ENCODE measurements around the gene SRGAP3. TPM values are rescaled to one million over a fixed set of nuclear protein-coding genes. Genes with fewer than 3 reads are reported as not detected.

The SRGAP3 gene
- total RNA-seq, 1 experiment from 2014 or later, result 7.6 TPM

DNA sequence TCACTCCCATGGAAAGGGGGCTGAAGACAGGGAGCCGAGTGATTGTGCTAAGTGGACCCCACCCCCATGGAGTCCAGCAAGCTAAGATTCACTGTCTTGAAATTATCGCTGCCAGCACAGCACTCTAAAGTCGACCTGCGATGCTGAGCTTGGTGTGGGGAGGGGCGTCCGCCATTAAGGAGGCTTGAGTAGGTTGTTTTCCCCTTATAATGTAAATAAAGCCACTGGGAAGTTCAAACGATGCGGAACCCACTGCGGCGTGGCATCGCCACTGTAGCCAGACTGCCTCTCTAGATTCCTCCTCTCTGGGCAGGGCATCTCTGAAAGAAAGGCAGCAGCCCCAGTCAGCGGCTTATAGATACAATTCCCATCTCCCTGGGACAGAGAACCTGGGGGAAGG is 10.9 kb upstream of the SRGAP3 start:
- in situ Hi-C loops (cut with HindIII; ENCODE audit: low pct_unique_long_range_greater_than_20kb, low sequenced_read_pairs), result no loop called here
- no peak for DNase-seq (ENCODE audit: low read depth)

DNA sequence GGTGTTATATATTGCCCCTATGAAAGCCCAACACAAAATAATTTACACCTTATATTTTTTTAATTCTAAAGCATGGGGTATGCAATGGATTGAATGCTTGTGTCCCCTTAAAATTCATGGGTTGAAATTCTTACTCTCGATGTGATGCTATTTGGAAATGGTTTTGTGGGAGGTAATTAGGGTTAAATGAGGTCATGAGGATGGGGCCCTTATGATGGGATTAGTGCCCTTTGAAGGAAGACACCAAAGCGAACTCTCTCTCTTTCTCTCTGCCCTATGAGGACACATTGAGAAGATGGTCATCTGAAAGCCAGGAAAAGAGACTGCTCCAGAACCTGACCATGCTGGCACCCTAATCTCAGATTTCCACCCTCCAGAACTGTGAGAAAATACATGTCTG is 7.6 kb upstream of the SRGAP3 start:
- in situ Hi-C loops (cut with HindIII; ENCODE audit: low pct_unique_long_range_greater_than_20kb, low sequenced_read_pairs), result no loop called here
- no peak for DNase-seq (ENCODE audit: low read depth)

DNA sequence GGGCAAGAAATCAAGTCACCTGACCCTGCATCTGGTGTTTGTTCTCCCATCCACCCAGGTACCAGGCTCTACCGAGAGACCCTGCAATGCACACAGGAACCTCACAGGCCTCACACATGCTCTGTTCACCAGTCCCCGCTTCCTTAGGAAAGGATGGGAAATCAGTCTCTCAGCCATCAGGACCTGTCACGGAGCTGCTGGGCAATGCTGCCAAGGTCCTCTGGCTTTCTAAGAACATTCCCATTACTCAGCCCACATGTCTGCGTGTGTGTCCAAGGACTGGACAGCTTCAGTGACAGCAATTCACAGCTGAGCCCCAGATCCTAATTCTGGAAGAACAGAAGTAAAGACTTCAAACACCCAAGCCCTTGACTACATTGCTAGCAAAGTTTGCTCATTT is 6.5 kb upstream of the SRGAP3 start:
- no peak for DNase-seq (ENCODE audit: low read depth)
- in situ Hi-C loops (cut with HindIII; ENCODE audit: low pct_unique_long_range_greater_than_20kb, low sequenced_read_pairs), result no loop called here

DNA sequence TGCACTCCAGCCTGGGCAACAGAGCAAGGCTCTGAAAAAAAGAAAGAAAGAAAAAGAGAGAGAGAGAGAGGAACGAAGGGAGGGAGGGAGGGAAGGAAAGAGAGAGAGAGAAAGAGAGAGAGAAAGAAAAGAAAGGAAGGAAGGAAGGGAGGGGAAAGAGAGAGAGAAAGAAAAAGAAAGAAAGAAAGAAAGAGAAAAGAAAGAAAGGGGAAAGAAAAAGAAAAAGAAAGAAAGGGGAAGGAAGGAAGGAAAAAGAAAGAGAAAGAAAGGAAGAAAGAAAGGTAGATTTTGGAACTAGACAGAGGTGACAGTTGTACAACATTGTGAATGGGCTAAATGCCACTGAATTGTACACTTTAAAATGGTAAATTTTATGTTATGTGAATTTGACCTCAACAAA is 5.3 kb upstream of the SRGAP3 start:
- in situ Hi-C loops (cut with HindIII; ENCODE audit: low pct_unique_long_range_greater_than_20kb, low sequenced_read_pairs), result no loop called here
- DNase-seq (ENCODE audit: low read depth), result no peak

DNA sequence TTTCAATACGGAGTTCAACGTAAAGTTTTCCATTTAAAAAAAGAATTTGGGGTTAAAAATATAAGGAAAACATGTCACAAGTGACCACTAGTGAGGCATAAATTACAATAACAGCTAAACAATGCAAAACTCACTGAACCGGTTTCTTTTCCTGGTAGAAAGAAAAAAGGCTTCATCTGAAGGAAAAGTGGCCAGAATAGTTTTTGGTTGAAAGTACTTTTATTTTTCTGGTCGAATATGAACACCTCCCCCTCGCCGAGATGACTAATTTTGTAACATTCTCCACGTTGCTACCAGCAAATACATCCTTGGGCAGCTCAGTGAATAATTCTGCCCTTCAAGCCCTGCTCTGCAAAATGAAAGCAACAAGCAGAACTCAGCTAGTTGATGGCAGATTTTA is 3.9 kb upstream of the SRGAP3 start:
- in situ Hi-C loops (cut with HindIII; ENCODE audit: low pct_unique_long_range_greater_than_20kb, low sequenced_read_pairs), result no loop called here
- DNase-seq (ENCODE audit: low read depth), result no peak

DNA sequence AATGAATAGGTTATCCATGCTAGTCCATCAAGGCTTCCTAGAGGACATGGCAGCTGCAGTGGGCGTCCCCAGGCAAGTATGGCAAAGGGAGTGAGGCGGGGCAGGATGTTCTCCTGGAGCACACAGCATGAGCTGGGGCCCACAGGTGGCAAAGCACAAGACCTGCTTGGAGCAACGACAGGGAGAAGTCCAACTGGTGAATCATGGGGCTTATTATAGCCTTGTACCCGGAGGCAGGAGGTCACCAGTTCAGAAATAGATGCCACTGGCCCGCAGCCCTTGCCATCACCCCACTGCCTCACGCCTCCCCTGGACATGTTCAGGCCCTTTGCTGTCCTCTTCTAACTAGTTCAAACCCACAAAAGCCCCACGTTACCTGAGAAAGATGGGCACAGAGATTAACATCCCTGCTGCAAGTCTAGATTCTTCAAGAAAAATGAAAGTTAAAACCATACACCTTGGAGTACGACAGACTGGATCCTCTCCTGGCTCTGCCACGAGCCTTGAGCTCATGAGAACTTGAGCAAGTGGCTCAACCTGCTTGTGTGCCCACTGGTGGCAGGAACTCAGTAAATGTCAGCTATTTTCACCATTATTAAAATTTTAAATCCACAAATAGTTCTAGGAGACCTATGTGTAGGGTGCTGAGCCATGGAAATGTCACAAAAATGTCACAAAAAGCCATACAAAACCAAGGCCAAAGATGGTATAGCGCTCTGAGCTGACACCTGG is 1.8 kb upstream of the SRGAP3 start:
- in situ Hi-C loops (cut with HindIII; ENCODE audit: low pct_unique_long_range_greater_than_20kb, low sequenced_read_pairs), result no loop called here
- no peak for DNase-seq (ENCODE audit: low read depth)

DNA sequence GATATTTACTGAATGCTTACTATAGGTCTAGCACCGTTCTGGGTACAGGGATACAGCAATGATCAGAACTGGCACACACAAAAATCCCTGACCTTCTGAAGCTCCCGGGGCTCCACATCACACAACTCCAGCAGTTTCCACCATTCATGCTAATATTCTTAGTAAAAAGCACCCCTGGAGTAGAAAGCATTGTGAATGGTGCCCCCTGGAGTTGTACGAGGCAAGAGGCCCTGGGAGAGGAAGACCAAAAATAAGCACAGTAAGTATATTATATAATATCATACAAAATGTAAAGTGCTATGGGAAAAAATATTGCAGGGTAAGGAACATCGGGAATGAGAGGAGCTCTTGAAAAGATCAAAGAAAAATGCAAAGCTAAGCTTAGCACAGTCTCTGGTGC is 790 bp upstream of the SRGAP3 start:
- no peak for DNase-seq (ENCODE audit: low read depth)
- in situ Hi-C loops (cut with HindIII; ENCODE audit: low pct_unique_long_range_greater_than_20kb, low sequenced_read_pairs), result no loop called here

DNA sequence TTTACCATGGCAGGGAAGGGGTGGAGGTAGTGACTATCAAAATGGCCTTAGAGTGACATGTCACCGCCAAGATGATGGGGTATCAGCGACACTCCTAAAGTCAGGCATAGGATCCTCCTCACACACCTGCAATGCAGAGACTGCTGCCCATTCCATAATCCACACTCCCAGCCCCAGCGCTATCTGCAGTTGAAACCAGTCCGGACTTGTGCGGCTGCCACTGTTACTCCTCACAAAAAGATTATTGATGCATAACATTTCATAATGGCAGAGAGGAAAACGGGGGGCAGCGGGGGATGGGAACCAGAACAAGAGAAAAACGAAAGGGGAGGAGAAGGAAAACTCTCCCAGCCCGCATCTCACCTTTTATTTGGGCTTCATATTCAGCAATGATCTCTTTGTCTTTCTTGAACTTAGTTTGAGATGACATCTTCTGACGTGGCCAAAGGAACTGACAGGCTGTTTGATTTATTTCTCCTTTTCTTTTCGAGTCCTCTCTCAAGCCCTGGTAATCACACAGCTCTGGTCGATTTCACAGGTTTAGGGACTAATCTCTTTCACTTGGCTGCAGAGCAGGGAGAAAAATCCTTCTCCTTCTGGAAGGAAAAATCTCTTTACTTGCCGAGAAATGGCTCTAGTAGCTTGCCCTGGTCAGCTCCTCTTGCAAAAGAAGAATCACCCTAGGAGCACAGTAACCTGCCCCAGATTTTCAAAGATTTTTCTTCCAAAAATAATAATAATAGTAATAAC is 749 bp downstream of the SRGAP3 start:
- DNase-seq (ENCODE audit: low read depth), result peak; percentile 18
- in situ Hi-C loops (cut with HindIII; ENCODE audit: low pct_unique_long_range_greater_than_20kb, low sequenced_read_pairs), result no loop called here

DNA sequence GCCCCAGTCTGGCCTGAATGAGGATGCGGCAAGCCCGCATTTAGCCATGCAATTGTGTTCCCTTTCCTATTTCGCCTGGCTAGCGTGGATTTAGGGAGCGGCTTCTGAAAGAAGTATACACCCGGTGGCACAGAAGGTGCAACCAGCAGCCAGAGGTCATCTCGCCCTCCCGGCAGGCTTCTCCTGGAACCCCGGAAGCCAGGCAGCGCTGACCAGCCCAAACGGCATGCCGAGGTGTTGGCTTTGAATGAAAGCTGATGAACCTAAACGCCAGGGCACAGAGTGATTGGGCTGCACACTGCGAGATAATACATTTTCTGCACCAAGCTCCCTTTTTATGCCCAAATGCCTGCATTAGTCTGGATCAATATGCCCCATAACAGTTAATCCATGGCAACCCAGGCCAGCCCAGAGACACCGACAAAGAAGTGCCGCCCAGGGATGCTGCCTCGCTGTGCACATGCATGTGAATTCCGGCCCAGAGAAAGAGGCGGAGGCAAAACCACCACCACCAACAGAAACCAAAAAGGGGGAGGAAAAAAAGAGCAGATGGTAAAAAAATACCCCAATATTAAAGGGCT is 1.4 kb downstream of the SRGAP3 start:
- in situ Hi-C loops (cut with HindIII; ENCODE audit: low pct_unique_long_range_greater_than_20kb, low sequenced_read_pairs), result no loop called here
- DNase-seq (ENCODE audit: low read depth), result peak; percentile 4

DNA sequence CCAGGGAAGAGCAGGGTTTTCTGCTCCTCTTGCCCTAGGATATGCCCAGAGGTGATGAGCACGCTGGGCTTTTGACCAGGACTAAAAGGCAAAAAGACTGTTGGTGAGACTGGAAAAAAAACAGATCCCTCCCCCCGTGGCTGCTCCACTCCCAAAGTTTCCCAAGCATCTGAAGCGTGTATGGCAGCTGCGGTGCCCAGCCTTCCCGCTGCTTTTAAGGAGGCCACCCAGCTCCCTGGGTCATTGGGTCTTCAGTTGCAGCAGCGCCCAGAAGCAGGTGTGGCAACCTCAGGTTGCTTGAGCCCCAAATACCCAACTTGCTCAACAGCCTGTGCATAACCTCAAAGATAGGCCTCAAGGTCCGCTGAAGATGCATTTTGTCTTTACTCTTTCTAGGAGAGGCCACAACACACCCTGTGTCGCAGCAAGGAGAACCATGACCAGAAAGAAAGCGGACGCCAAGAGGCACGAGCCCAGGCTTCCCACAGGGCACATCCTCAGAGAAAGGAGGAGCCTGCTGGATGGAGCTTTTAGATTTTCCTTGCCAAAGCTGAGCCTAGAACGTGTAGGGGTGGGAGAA is 2.0 kb downstream of the SRGAP3 start:
- DNase-seq (ENCODE audit: low read depth), result peak; percentile 15
- in situ Hi-C loops (cut with HindIII; ENCODE audit: low pct_unique_long_range_greater_than_20kb, low sequenced_read_pairs), result no loop called here

DNA sequence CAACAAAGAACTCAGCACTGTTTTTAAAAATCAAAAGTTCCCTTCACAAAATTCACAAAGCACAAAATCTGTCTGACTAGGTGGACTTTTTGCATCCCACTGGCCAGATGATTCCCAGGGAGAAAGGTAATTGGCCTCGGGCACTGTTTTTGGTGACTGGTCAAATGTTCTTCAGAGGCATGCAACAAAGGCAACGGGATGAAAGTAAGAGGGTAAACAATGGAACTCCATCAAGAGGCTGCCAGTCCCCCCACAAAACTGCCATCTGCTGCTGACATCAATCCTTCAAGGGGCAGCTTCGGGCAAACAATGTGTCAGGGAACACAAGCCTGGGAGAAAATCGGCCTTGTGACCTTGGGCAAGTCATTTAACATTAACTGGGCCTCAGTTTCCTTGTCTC is 3.3 kb downstream of the SRGAP3 start:
- in situ Hi-C loops (cut with HindIII; ENCODE audit: low pct_unique_long_range_greater_than_20kb, low sequenced_read_pairs), result no loop called here

DNA sequence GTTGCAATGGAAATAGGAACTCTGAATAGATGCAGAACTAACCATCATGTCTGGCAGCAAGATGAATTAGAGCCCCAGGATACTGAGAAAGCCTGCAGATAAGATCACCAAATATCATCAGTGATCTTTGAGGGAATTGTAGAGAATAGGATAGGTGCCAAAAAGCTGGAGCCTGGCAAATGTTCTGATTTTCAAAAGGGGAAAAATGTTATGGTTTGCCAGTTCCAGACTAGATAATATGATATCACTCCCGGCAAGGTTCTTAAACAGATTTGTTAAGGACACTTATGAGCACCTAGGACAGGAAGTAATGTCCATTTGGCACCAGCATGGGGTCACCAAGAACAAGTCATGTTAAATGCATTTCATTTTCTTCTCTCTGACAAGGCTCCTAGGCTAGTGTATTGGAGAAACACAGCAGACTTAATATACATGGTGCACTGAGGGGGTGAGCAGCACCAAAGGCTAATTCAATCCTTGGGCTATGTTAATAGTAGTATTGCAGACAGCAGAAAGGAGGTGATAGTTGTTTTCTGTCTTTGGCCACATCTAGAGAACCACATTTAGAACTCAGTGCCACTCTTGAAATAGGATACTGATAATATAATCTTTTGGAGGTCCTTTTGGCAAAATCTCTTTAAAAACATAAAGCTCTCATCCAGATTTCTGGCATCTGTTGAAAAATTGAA is 4.8 kb downstream of the SRGAP3 start:
- DNase-seq (ENCODE audit: low read depth), result no peak
- in situ Hi-C loops (cut with HindIII; ENCODE audit: low pct_unique_long_range_greater_than_20kb, low sequenced_read_pairs), result no loop called here

More for the DNA sequence above, 3.3 kb downstream of the SRGAP3 start:
- DNase-seq (ENCODE audit: low read depth), result no peak

DNA sequence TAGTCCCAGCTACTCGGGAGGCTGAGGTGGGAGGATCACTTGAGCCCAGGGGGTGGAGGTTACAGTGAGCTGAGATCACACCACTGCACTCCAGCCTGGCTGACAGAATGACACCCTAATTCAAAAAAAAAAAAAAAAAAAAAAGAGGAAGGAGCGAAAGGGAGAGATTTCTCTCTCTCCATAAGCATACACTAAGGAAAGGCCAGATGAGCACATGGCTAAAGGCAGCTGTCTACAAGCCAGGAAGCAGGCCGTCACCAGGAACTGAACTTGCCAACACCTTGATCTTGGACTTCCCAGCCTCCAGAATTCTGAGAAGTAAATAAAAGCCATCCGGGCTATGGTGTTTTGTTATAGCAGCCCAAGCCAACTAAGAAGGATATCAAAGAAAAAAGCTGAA is 7.5 kb downstream of the SRGAP3 start:
- in situ Hi-C loops (cut with HindIII; ENCODE audit: low pct_unique_long_range_greater_than_20kb, low sequenced_read_pairs), result no loop called here
- no peak for DNase-seq (ENCODE audit: low read depth)

DNA sequence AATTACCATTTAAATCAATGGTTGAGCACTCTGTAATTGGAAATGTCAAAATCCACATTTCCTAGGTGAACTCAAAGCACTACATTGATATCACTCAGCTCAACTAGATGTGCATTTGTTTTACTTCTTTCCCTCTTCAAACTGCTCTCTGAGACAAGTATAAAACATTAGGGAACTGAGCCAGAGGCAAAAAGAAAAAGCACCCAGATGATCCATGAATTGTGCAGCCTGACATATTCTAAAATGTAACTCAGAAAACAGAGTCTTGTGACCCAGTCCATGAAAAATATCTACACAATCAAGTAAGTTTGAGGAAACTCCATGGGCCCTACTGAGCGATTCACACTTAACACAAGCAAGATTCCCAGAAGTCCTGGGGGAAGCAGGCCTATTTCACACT is 9.8 kb downstream of the SRGAP3 start:
- in situ Hi-C loops (cut with HindIII; ENCODE audit: low pct_unique_long_range_greater_than_20kb, low sequenced_read_pairs), result no loop called here
- DNase-seq (ENCODE audit: low read depth), result no peak

DNA sequence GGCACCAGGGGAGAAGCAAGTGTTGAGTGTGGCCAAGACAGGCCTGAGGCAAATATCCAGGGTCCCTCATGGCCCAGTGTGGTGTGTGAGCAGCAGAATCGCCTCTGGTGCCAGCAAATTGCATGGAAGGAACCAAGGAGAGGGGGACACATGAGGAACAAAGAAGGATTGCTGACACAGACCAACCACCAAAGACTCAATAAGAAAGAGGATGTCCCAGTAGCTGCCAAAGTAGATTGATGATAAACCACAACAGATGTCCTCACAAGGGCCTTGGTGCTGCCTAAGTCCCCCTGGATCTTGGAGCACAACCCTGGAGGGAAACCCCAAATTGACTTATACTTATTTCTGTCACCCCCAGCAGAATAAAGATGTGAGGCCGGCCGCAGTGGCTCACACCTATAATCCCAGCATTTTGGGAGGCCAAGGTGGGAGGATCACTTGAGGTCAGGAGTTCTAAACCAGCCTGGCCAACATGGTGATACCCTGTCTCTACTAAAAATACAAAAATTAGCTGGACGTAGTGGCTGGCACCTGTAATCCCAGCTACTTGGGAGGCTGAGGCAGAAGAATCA is 10.6 kb downstream of the SRGAP3 start:
- in situ Hi-C loops (cut with HindIII; ENCODE audit: low pct_unique_long_range_greater_than_20kb, low sequenced_read_pairs), result no loop called here

DNA sequence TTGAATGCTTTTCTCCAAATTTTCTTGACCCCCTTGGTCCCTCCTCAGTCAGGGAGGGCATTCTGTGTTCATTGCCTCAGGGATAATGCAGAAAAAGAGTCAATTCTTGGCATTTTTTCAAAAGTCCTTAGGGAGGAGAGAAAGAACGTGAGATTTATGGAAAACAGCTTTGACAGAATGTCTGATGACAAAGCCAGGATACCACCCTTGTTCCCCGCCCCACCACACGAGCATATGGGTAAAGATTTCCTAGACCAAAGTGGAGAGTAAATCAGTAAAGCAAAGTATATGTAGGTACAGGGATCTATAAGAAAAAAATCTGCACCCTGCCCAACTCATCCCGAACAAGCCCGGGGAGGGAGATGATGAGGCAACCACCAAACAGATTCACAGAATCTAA is 11.2 kb downstream of the SRGAP3 start:
- DNase-seq (ENCODE audit: low read depth), result no peak
- in situ Hi-C loops (cut with HindIII; ENCODE audit: low pct_unique_long_range_greater_than_20kb, low sequenced_read_pairs), result no loop called here

More for the DNA sequence above, 10.6 kb downstream of the SRGAP3 start:
- no peak for DNase-seq (ENCODE audit: low read depth)

DNA sequence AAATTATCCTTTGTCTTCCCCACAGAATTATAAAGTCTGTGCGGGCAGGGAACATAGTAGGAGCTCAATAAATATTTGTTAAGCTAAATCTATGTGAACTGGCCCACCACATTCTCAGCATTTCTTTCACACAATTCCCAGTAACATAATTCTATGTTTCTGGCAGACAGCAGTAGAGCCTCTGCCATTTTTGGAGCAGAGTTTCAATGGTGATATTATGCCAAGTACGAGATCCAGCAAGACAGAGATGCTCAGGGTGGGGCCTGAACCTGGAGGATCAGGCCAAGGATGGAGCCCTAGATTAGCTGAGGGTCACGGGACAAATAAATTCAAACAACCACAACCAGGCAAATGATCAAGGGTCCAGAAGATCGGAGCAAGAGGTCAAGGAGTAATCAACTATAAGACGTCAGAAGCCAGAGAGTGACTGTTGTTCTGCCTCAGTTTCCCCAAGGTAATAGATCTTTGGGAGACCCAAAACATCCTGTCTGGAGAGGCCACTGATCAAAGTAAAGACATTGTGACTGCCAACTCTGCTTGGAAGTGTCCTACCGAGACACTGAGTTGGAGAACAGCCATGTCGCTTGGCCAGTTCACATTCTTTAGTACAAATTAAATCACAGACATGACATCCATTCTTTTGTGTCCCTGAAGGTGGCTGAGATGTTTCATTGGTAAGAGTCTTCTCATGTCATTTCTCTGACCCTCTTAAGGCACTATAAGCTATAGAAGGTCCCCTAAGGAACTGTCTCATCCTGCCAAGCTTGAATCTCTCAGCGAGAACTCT is 15.4 kb downstream of the SRGAP3 start:
- DNase-seq (ENCODE audit: low read depth), result no peak
- in situ Hi-C loops (cut with HindIII; ENCODE audit: low pct_unique_long_range_greater_than_20kb, low sequenced_read_pairs), result no loop called here

DNA sequence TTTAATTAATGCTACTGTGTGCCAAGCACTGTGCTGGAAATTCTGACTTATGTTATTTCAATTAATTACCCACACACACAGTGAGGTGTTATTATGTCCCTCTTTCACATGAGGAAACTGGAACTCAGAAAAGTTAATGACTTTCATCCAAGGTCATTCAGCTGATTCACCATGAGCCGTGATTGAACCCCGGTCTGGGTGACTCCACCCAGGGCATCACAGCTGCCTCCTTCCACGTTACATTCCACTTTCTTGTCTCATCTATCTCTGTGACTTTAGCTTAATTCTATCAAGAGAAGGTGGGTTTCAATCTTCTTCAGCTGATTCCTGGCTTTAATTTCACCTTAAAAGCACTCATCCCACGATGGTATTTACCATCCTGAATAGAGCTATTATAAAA is 16.3 kb downstream of the SRGAP3 start:
- in situ Hi-C loops (cut with HindIII; ENCODE audit: low pct_unique_long_range_greater_than_20kb, low sequenced_read_pairs), result no loop called here

More for the DNA sequence above, 16.3 kb downstream of the SRGAP3 start:
- no peak for DNase-seq (ENCODE audit: low read depth)

All from Caki2 (cell line).